Mesendoderm (in vitro differentiated cells): Measurements from ENCODE around the gene PTPRE.

ENCODE experiments used
- DNase-seq: peaks from one replicate; pipeline ENCODE4 v3.0.0; 2013
- H2AK5ac ChIP-seq: 2 replicates; pipeline ENCODE4 v1.6.1; 2013; ENCODE audit warnings: low read length, inconsistent platforms
- H2BK120ac ChIP-seq: 2 replicates; pipeline ENCODE4 v1.6.1; 2013; ENCODE audit warnings: low read depth, mild to moderate bottlenecking, low read length, moderate library complexity, mixed read lengths
- H2BK15ac ChIP-seq: replicated peaks from 2 replicates; pipeline ENCODE4 v1.6.1; 2013; ENCODE audit warnings: low read depth, mild to moderate bottlenecking, moderate library complexity
- H2BK5ac ChIP-seq: 2 replicates; pipeline ENCODE4 v1.6.1; 2013; ENCODE audit warnings: low read length, inconsistent platforms
- H3K18ac ChIP-seq: 2 replicates; pipeline ENCODE4 v1.6.1; 2013; ENCODE audit warnings: mild to moderate bottlenecking, low read length, mixed read lengths
- H3K23ac ChIP-seq: one replicate; pipeline ENCODE4 v1.6.1; 2013; ENCODE audit warnings: low read length
- H3K27ac ChIP-seq: 2 replicates; pipeline ENCODE4 v1.5.1; 2013; ENCODE audit warnings: low read depth, mild to moderate bottlenecking, inconsistent platforms, low read length, moderate library complexity
- H3K27me3 ChIP-seq: 2 replicates; pipeline ENCODE4 v1.6.1; 2013; ENCODE audit warnings: low read length, control low read depth, mild to moderate bottlenecking, inconsistent platforms; ENCODE audit not compliant: insufficient read depth, poor library complexity
- H3K36me3 ChIP-seq: 2 replicates; pipeline ENCODE4 v1.6.1; 2013; ENCODE audit warnings: low read length, inconsistent platforms; ENCODE audit not compliant: control insufficient read depth, insufficient read depth
- H3K4ac ChIP-seq: one replicate; pipeline ENCODE4 v1.6.1; 2013; ENCODE audit warnings: low read depth, mild to moderate bottlenecking, low read length, moderate library complexity
- H3K4me1 ChIP-seq: 2 replicates; pipeline ENCODE4 v1.6.1; 2013; ENCODE audit warnings: low read depth, low read length, inconsistent platforms; ENCODE audit not compliant: control insufficient read depth
- H3K4me2 ChIP-seq: 2 replicates; pipeline ENCODE4 v1.6.1; 2013; ENCODE audit warnings: low read length
- H3K4me3 ChIP-seq: 2 replicates; pipeline ENCODE4 v1.5.1; 2013; ENCODE audit warnings: mild to moderate bottlenecking, low read length
- H3K56ac ChIP-seq: one replicate; pipeline ENCODE4 v1.6.1; 2013; ENCODE audit warnings: low read length
- H3K79me1 ChIP-seq: 2 replicates; pipeline ENCODE4 v1.6.1; 2013; ENCODE audit warnings: low read length, inconsistent platforms
- H3K79me2 ChIP-seq: 2 replicates; pipeline ENCODE4 v1.6.1; 2013; ENCODE audit warnings: mild to moderate bottlenecking, low read length; ENCODE audit not compliant: control insufficient read depth, insufficient read depth
- H3K9ac ChIP-seq: 2 replicates; pipeline ENCODE4 v1.6.1; 2013; ENCODE audit warnings: low read length, inconsistent platforms
- H4K5ac ChIP-seq: one replicate; pipeline ENCODE4 v1.6.1; 2013; ENCODE audit warnings: low read length
- H4K8ac ChIP-seq: one replicate; pipeline ENCODE4 v1.6.1; 2013; ENCODE audit warnings: low read depth, mild to moderate bottlenecking, control low read depth, low read length, moderate library complexity
- WGBS: extraction: QIAGEN DNeasy Blood & Tissue Kit; methylation state at CpG from one replicate; pipeline ENCODE4 v1.1.7; 2013; ENCODE audit warnings: low lambda C conversion rate, missing lambda C conversion rate; ENCODE audit not compliant: insufficient coverage; ENCODE audit errors: extremely low coverage; 5-methylcytosine and 5-hydroxymethylcytosine counted together

The PTPRE gene

GRCh38 chr10:128116187-128116586, 209.3 kb downstream of the PTPRE start:
- H2BK5ac ChIP-seq, result no peak overlapping the region
- no peak overlapping the region for H3K23ac ChIP-seq
- H3K4me3 ChIP-seq, result no peak overlapping the region
- no peak overlapping the region for H3K9ac ChIP-seq
- H3K4me1 ChIP-seq, result no peaks in the 10 kb centered on the region
- DNase-seq, result no peak
- peaks cover 35% of the 10 kb centered on the region for H3K36me3 ChIP-seq
- H2AK5ac ChIP-seq, result no peak overlapping the region
- no peak overlapping the region for H3K18ac ChIP-seq
- peaks cover 5% of the 10 kb centered on the region for H3K79me1 ChIP-seq
- H2BK15ac ChIP-seq, result no peak overlapping the region
- WGBS, result no CpG with 5 or more reads among the region's 4 CpGs
- no peak overlapping the region for H3K56ac ChIP-seq
- H4K8ac ChIP-seq, result no peak overlapping the region
- H3K4me2 ChIP-seq, result no peak overlapping the region
- H3K4ac ChIP-seq, result no peak overlapping the region
- H3K27me3 ChIP-seq, result no peaks in the 10 kb centered on the region
- H3K79me2 ChIP-seq, result no peaks in the 10 kb centered on the region
- H3K27ac ChIP-seq, result no peak overlapping the region
- H2BK120ac ChIP-seq, result no peak overlapping the region
- no peak overlapping the region for H4K5ac ChIP-seq

DNA sequence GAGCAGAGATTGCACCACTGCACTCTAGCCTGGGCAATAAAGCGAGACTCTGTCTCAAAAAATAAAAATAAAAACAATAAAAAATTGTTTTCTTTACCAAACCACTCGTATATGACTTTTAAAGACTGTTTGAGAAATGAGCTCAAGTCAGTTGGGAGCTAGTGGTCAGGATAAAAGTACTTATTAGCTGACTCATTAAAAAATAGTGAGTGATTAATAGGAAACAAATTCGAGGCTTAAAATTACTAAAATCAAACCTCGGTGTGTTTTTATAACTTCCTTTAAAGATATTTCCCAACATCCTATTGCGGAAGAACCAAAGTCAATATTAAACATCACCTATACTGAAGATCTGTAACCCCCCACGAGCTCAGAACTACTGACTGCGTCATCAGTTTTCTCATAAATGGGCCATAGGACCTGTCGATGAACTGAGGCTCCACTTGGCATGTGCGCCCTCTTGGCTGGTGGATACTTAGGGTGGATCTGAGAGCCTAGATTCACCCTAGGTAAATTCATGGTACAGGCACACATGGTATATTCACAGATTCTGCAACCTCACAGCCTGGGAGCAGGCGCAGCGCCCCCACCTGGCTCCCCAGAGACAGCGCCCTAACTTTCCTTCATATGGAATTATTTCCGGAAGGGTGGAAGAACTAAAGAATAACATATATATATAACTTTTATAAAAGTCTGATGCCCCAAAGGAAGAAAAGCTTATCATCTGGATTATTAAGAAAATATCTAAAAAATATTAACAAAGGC, 210.1 kb downstream of the PTPRE start:
- Histone ChIP-seq H3K18ac (no peak overlapping the region), H3K4me1 (no peaks in the 10 kb centered on the region), H3K27me3 (no peaks in the 10 kb centered on the region), H2AK5ac (no peak overlapping the region), H3K4ac (no peak overlapping the region), H3K23ac (no peak overlapping the region), H3K9ac (no peak overlapping the region), H2BK120ac (no peak overlapping the region), H3K27ac (no peak overlapping the region), H2BK15ac (no peak overlapping the region), H3K56ac (no peak overlapping the region), H3K4me3 (no peak overlapping the region), H3K79me2 (peaks cover 1% of the 10 kb centered on the region), H4K5ac (no peak overlapping the region), H2BK5ac (no peak overlapping the region), H3K36me3 (peaks cover 29% of the 10 kb centered on the region), H3K4me2 (no peak overlapping the region), H3K79me1 (peaks cover 8% of the 10 kb centered on the region), H4K8ac (no peak overlapping the region)
- no CpG with 5 or more reads among the region's 13 CpGs for WGBS
- DNase-seq, result peak; percentile 8

DNA sequence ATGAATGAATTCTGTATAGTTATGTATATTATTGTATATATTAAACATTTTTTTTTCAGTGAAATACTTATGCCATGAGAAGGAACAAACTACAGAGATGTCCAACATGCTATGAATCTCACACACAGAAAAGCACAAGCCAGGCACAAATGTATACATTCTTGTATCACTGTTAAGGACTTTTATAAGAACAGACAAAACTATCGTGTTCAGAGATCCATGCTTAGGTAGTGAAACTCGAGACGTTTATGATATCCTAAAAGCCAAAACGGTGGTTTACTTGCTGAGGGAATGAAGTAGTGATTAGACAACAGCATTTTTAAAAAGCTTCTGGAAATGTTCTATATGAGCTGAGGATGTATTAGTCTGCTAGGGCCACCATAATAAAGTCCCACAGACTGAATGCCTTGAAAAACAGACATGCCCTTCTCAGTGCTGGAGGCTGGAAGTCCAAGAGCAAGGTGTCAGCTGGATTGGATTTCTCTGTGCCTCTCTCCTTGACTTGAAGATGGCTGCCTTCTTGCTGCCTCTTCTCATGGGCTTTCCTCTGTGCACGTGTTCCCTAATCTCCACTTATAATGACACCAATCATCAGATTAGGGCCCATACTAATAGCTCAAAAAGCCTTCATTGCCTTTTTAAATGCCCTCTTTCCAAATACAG, 215.0 kb downstream of the PTPRE start:
- Histone ChIP-seq H3K27me3 (no peaks in the 10 kb centered on the region), H3K9ac (no peak overlapping the region), H4K5ac (no peak overlapping the region), H2AK5ac (no peak overlapping the region), H3K18ac (no peak overlapping the region), H2BK15ac (no peak overlapping the region), H3K79me1 (peaks cover 12% of the 10 kb centered on the region), H3K4ac (no peak overlapping the region), H3K27ac (no peak overlapping the region), H3K4me2 (no peak overlapping the region), H2BK5ac (no peak overlapping the region), H3K23ac (no peak overlapping the region), H3K4me1 (peaks cover 6% of the 10 kb centered on the region), H3K36me3 (peaks cover 4% of the 10 kb centered on the region), H4K8ac (no peak overlapping the region), H3K79me2 (peaks cover 21% of the 10 kb centered on the region), H3K56ac (no peak overlapping the region), H3K4me3 (no peak overlapping the region), H2BK120ac (no peak overlapping the region)
- no CpG with 5 or more reads among the region's 5 CpGs for WGBS
- DNase-seq, result no peak

DNA sequence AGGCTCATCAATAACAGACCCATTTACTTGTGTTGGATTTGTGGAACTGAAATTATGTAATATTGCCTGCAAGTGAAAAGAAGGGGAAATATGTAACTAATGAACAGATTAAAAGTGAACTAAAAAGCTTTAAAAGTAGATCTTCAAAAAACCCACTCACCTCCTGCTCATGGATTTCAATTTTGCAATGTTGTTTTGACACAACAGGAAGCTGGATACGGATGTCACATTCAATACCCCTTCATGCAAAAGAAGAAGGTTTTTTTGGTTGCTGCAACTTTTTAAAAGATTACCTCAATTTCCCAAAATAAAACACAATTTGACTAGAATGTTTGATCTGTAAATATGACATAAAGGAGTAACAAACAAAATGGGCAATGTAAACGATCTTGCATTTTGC, 216.0 kb downstream of the PTPRE start:
- peaks cover 4% of the 10 kb centered on the region for H3K36me3 ChIP-seq
- WGBS, result no CpG with 5 or more reads among the region's 2 CpGs

GRCh38 chr10:128123846-128124245, 216.9 kb downstream of the PTPRE start:
- Histone ChIP-seq H3K18ac (no peak overlapping the region), H3K4me3 (no peak overlapping the region), H3K36me3 (no peaks in the 10 kb centered on the region)

More for the DNA sequence above, 216.0 kb downstream of the PTPRE start:
- Histone ChIP-seq H3K27ac (no peak overlapping the region), H2BK5ac (no peak overlapping the region), H4K8ac (no peak overlapping the region), H3K23ac (no peak overlapping the region), H2AK5ac (no peak overlapping the region), H3K4me3 (no peak overlapping the region), H3K4me1 (peaks cover 6% of the 10 kb centered on the region), H3K9ac (no peak overlapping the region), H3K27me3 (no peaks in the 10 kb centered on the region), H3K79me1 (peaks cover 10% of the 10 kb centered on the region), H2BK15ac (no peak overlapping the region), H3K56ac (no peak overlapping the region), H3K4me2 (no peak overlapping the region), H2BK120ac (no peak overlapping the region), H3K4ac (no peak overlapping the region), H3K79me2 (peaks cover 21% of the 10 kb centered on the region), H4K5ac (no peak overlapping the region), H3K18ac (no peak overlapping the region)
- DNase-seq, result no peak

More at GRCh38 chr10:128123846-128124245, 216.9 kb downstream of the PTPRE start:
- H3K27me3 ChIP-seq, result no peaks in the 10 kb centered on the region
- no peak overlapping the region for H3K27ac ChIP-seq
- no peak overlapping the region for H3K9ac ChIP-seq
- H4K5ac ChIP-seq, result no peak overlapping the region
- no peak for DNase-seq
- peaks cover 10% of the 10 kb centered on the region for H3K79me1 ChIP-seq
- no peak overlapping the region for H3K56ac ChIP-seq
- no peak overlapping the region for H3K23ac ChIP-seq
- no peak overlapping the region for H2BK15ac ChIP-seq
- H2BK120ac ChIP-seq, result no peak overlapping the region
- H2AK5ac ChIP-seq, result no peak overlapping the region
- no peak overlapping the region for H3K4ac ChIP-seq
- H3K4me2 ChIP-seq, result no peak overlapping the region
- no peak overlapping the region for H4K8ac ChIP-seq
- peaks cover 6% of the 10 kb centered on the region for H3K4me1 ChIP-seq
- no peak overlapping the region for H2BK5ac ChIP-seq
- H3K79me2 ChIP-seq, result peaks cover 21% of the 10 kb centered on the region
